ENCODE data around the gene EEFSEC. TPM values are rescaled to one million over a fixed set of nuclear protein-coding genes. Genes with fewer than 3 reads are reported as not detected.

Gene EEFSEC
- total RNA-seq, 1 donor from 2014 or later, result 23.4 TPM

DNA sequence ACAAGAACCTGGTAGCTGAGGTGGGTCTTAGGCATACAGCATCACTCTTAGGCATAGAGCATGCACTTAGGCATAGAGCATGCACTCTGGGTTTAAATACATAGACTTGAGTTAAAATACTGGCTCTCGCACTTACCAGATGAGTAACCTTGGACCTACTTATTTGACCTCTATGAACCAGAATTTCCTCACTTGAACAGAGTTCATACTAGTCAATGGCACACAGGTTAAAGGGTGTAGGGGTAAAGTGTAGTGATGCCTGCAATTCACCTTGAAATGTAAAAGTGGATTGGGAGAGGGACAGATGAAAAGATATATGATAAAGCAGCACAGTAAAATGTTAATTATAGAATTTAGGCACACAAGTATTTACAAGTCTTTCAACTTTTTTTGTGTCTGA lies 31.3 kb upstream of the EEFSEC start:
- H3K36me3 Mint-ChIP-seq (ENCODE audit: low read depth), result peaks cover 3% of the 10 kb centered on the region
- H3K27me3 Mint-ChIP-seq (ENCODE audit: low read depth), result no peaks in the 10 kb centered on the region
- no peak for TF ChIP-seq CTCF (conservative IDR thresholded peaks at IDR 0.05)
- peaks cover 30% of the 10 kb centered on the region for H3K4me1 Mint-ChIP-seq
- no peak overlapping the region for H3K27ac Mint-ChIP-seq (ENCODE audit: unreplicated experiment)
- peak overlapping the region; percentile 100 for H3K4me3 Mint-ChIP-seq
- H3K9me3 Mint-ChIP-seq, result peaks cover 4% of the 10 kb centered on the region
- no peak for DNase-seq (ENCODE audit: low read depth, low spot score)

DNA sequence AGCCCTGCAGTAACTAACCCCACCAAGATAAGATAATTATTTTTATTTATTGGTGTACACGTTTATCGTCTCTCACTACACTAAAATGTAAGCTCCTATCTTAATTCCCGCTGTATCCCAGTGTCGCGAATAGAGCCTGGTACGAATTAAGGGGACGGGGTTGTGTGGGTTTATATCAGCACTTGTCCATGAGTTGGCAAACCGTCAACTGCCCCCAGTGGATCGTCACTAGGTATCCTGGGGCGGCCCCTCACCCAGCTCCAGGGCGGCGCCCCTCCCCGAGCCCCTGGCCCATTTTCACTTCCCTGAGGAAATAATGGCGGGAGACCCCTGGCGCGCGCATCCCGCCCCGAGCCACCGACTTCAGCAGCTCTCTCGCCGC lies 30.1 kb upstream of the EEFSEC start:
- no peak for TF ChIP-seq CTCF (conservative IDR thresholded peaks at IDR 0.05)
- peaks cover 4% of the 10 kb centered on the region for H3K9me3 Mint-ChIP-seq
- peaks cover 30% of the 10 kb centered on the region for H3K4me1 Mint-ChIP-seq
- no peak for DNase-seq (ENCODE audit: low read depth, low spot score)
- H3K4me3 Mint-ChIP-seq, result peak overlapping the region; percentile 100
- H3K27me3 Mint-ChIP-seq (ENCODE audit: low read depth), result peaks cover 6% of the 10 kb centered on the region
- H3K27ac Mint-ChIP-seq (ENCODE audit: unreplicated experiment), result peak overlapping the region; percentile 99
- peaks cover 3% of the 10 kb centered on the region for H3K36me3 Mint-ChIP-seq (ENCODE audit: low read depth)

DNA sequence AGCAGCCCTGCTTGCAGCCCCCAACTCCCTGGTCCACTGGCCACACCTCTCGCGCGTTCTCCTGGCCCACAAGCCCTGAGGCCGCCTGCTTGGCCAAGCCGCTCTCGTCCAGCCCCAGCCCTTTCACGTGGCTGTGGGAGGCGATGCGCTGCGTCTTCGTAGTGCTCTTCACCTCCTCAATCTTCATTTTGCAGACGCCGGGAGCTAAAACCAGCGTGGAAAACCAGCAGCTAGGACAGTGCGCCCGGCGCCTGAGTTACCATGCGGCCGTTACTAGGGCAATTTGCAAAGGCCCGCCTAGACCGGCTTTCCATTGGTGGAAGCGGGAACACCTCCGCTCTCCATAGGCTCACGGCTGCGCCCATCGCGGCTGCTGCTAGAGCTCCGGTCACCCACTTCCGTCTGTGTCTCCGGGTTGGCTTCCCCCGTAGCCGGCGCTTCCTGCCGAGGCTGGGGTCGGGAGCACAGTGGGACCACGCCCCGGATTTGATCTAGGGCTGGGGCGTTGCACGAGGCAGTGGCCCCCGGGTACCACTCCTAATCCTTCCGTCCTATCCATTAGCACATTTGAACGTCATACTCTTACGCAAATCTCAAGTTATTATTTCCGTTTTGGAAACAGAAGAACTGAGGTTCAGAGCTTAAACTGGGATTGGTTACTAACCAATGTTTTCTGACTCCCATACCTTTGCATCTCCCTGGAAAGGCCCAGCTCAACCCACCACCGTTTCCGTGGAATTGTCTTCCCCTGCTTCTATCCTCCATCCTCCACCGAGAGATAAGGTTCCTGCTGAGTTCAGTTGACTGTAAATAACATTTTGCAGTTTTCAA lies 29.5 kb upstream of the EEFSEC start, which contains the start of gene RUVBL1:
RUVBL1 (minus strand) TSS at position 275 of the 831 bp plus-strand sequence; CDS start at position 187, 88 bp downstream.
- TF ChIP-seq CTCF (conservative IDR thresholded peaks at IDR 0.05), result no peak
- Mint-ChIP-seq H3K36me3 (ENCODE audit: low read depth) (peaks cover 3% of the 10 kb centered on the region), H3K27me3 (ENCODE audit: low read depth) (peaks cover 13% of the 10 kb centered on the region), H3K4me1 (peaks cover 30% of the 10 kb centered on the region), H3K4me3 (peak within 1 kb of the TSS; percentile 100), H3K27ac (ENCODE audit: unreplicated experiment) (peak within 1 kb of the TSS; percentile 99), H3K9me3 (peaks cover 4% of the 10 kb centered on the region)
- DNase-seq (ENCODE audit: low read depth, low spot score), result peak; percentile 90

DNA sequence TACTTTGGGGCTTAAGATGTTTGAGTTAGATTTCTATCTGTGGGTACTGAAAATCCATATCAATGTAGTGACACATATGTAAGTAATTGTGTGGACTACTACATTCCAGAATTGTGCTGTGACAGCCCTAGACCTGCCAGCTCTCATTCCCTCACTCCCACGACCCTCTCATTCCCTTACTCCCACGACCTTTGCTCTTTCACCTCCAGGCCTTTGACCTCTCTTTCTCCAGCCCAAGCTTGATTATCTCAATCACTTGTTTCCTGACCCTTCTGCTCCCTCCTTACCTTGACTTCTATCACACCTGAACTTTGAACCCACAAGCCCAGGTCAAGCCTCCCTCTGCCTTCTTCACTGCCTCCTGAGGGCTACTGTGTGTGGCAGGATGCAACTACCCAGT lies 26.0 kb upstream of the EEFSEC start:
- Mint-ChIP-seq H3K9me3 (peaks cover 4% of the 10 kb centered on the region), H3K4me3 (no peak overlapping the region), H3K4me1 (peaks cover 24% of the 10 kb centered on the region), H3K27ac (ENCODE audit: unreplicated experiment) (peak overlapping the region; percentile 8), H3K36me3 (ENCODE audit: low read depth) (peaks cover 3% of the 10 kb centered on the region), H3K27me3 (ENCODE audit: low read depth) (peaks cover 23% of the 10 kb centered on the region)
- TF ChIP-seq CTCF (conservative IDR thresholded peaks at IDR 0.05), result no peak
- no peak for DNase-seq (ENCODE audit: low read depth, low spot score)

GRCh38 chr3:128128251-128128650 lies 25.0 kb upstream of the EEFSEC start:
- TF ChIP-seq CTCF (conservative IDR thresholded peaks at IDR 0.05), result no peak
- DNase-seq (ENCODE audit: low read depth, low spot score), result no peak
- Mint-ChIP-seq H3K27me3 (ENCODE audit: low read depth) (peaks cover 23% of the 10 kb centered on the region), H3K27ac (ENCODE audit: unreplicated experiment) (no peak overlapping the region), H3K36me3 (ENCODE audit: low read depth) (peaks cover 3% of the 10 kb centered on the region), H3K9me3 (peaks cover 4% of the 10 kb centered on the region), H3K4me1 (peaks cover 13% of the 10 kb centered on the region), H3K4me3 (no peak overlapping the region)
